PC-9 (cell line): ENCODE data around the gene HECTD1. TPM values are rescaled to one million over a fixed set of nuclear protein-coding genes. Genes with fewer than 3 reads are reported as not detected.
"Not testable (repeated sequence)": the region's sequence is repeated elsewhere in the genome, so short reads cannot be mapped to it uniquely, and the experiment has no call there.

Source experiments
- BruUV-seq: library from RNA; stranded (reverse); fragments of 400-500 nt; replicated peaks from 2 replicates; lab custom pipeline; 2021; lab: Mats Ljungman, UMichigan
- CTCF ChIA-PET: fragments of 300-600 bp; sonication (Branson Sonifier 250); formaldehyde crosslinking; loops from one replicate; lab custom pipeline; 2022; ENCODE audit warnings: antibody characterized with exemption; lab: Charles Lee
- POLR2A ChIA-PET: fragments of 300-600 bp; sonication (Branson Sonifier 250); formaldehyde crosslinking; loops from one replicate; lab custom pipeline; 2022; ENCODE audit warnings: antibody characterized with exemption; ENCODE audit not compliant: unreplicated experiment; lab: Charles Lee
- DNase-seq, 2 experiments: peaks; one replicate each; pipeline versions ENCODE4 v3.0.0 to v3.0.0-alpha.2; 2015 to 2022; ENCODE audit warnings: mixed read lengths in 1 of 2
- H2AFZ ChIP-seq: fragments of 200-600 bp; sonication (generic); 2 replicates; pipeline ENCODE4 v1.8.1; 2017; ENCODE audit warnings: antibody characterized with exemption
- H3F3A ChIP-seq: fragments of 200-600 bp; sonication (generic); 2 replicates; pipeline ENCODE4 v1.8.1; 2017; ENCODE audit warnings: antibody characterized with exemption, mild to moderate bottlenecking, low read depth; ENCODE audit not compliant: insufficient read depth
- H3K27ac ChIP-seq: fragments of 200-600 bp; sonication (generic); 2 replicates; pipeline ENCODE4 v1.6.1; 2016; ENCODE audit warnings: mixed run types
- H3K27me3 ChIP-seq: fragments of 200-600 bp; sonication (generic); 2 replicates; pipeline ENCODE4 v1.6.1; 2016; ENCODE audit warnings: low read depth, mixed run types; ENCODE audit not compliant: insufficient read depth
- H3K36me3 ChIP-seq: fragments of 200-600 bp; sonication (generic); 2 replicates; pipeline ENCODE4 v1.6.1; 2016; ENCODE audit warnings: low read depth, mixed run types
- H3K4me1 ChIP-seq: fragments of 200-600 bp; sonication (generic); replicated peaks from 2 replicates; pipeline ENCODE4 v1.6.1; 2016; ENCODE audit warnings: mixed run types; ENCODE audit not compliant: insufficient read depth
- H3K4me2 ChIP-seq: fragments of 200-600 bp; sonication (generic); 2 replicates; pipeline ENCODE4 v1.6.1; 2017; ENCODE audit warnings: mixed run types
- H3K4me3 ChIP-seq: fragments of 200-600 bp; sonication (generic); 2 replicates; pipeline ENCODE4 v1.6.1; 2016; ENCODE audit warnings: mixed run types
- H3K79me2 ChIP-seq: fragments of 200-600 bp; sonication (generic); 2 replicates; pipeline ENCODE4 v1.6.1; 2017; ENCODE audit warnings: low read depth, mixed run types
- H3K9me2 ChIP-seq: fragments of 200-600 bp; sonication (generic); 2 replicates; pipeline ENCODE4 v1.8.1; 2017; ENCODE audit warnings: mild to moderate bottlenecking; ENCODE audit not compliant: insufficient read depth
- H3K9me3 ChIP-seq: fragments of 200-600 bp; sonication (generic); 2 replicates; pipeline ENCODE4 v1.8.1; 2016; ENCODE audit warnings: low read depth; ENCODE audit not compliant: insufficient read depth
- H4K20me1 ChIP-seq: fragments of 200-600 bp; sonication (generic); 2 replicates; pipeline ENCODE4 v1.8.1; 2017; ENCODE audit not compliant: insufficient read depth
- EZH2 ChIP-seq: fragments of 200-600 bp; sonication (generic); IDR thresholded peaks from 2 replicates; pipeline ENCODE4 v1.8.0; 2017; ENCODE audit warnings: antibody characterized with exemption, low read depth
- intact Hi-C: fragments of 100-400 bp; cut with micrococcal nuclease; formaldehyde crosslinking; loops from one replicate; pipeline ENCODE4 v1.10.0; 2022; ENCODE audit not compliant: unreplicated experiment
- total RNA-seq: library from RNA; stranded (reverse); gene quantifications from 2 replicates; pipeline ENCODE4 v1.2.3, GENCODE V29; 2021
- TF ChIP-seq, protein P1 (sequence below): fragments of 200-600 bp; sonication (generic); conservative IDR thresholded peaks from 2 replicates; pipeline ENCODE4 v1.6.1; 2017; ENCODE audit warnings: mixed run types, antibody characterized with exemption, mild to moderate bottlenecking, moderate library complexity

HECTD1 gene
- total RNA-seq, 1 experiment from 2014 or later, result 93.9 TPM

DNA sequence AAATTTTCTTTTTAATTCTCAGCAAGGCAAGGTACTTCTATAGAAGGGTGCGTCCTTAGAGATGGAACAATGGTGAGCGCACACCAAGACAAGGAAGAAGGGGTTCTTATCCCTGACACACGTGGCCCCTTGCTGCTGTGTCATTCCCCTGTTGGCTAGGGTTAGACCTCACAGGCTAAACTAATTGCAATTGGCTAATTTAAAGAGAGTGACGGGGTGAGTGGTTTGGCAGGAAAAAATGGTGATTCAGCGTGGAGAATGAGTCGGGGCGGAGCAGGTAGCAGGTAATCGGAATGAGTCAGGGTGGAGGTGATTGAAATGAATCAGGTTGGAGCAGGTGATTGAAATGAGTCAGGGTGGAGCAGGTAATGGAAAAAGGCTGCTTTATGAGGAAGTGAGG, 36.3 kb upstream of the HECTD1 start:
- no TSS peak for BruUV-seq
- POLR2A ChIA-PET, result interaction anchor here (0.6 kb wide), 1 partner anchor 78 kb away, joined by 12 read pairs; no protein-coding TSS in a partner anchor
- no peaks in the 10 kb centered on the region for H3K9me2 ChIP-seq
- CTCF ChIA-PET, result no interaction called here
- intact Hi-C loops, result loop anchor here (2.0 kb wide), 1 partner anchor 19 kb away; no protein-coding TSS in a partner anchor
- H3K4me1 ChIP-seq, result peaks cover 18% of the 10 kb centered on the region
- TF ChIP-seq, protein P1, sequence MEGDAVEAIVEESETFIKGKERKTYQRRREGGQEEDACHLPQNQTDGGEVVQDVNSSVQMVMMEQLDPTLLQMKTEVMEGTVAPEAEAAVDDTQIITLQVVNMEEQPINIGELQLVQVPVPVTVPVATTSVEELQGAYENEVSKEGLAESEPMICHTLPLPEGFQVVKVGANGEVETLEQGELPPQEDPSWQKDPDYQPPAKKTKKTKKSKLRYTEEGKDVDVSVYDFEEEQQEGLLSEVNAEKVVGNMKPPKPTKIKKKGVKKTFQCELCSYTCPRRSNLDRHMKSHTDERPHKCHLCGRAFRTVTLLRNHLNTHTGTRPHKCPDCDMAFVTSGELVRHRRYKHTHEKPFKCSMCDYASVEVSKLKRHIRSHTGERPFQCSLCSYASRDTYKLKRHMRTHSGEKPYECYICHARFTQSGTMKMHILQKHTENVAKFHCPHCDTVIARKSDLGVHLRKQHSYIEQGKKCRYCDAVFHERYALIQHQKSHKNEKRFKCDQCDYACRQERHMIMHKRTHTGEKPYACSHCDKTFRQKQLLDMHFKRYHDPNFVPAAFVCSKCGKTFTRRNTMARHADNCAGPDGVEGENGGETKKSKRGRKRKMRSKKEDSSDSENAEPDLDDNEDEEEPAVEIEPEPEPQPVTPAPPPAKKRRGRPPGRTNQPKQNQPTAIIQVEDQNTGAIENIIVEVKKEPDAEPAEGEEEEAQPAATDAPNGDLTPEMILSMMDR, result no peak
- no peak for TF ChIP-seq EZH2
- H2AFZ ChIP-seq, result peak overlapping the region; percentile 89; the same call in 1 of the 2 replicates
- peaks cover 8% of the 10 kb centered on the region; the same call in 1 of the 2 replicates for H3F3A ChIP-seq
- H3K4me2 ChIP-seq, result peak overlapping the region; percentile 66
- H3K79me2 ChIP-seq, result no peaks in the 10 kb centered on the region
- H4K20me1 ChIP-seq, result no peaks in the 10 kb centered on the region
- DNase-seq, result peak; percentile 75 to 94
- no peaks in the 10 kb centered on the region for H3K36me3 ChIP-seq
- no peaks in the 10 kb centered on the region for H3K9me3 ChIP-seq
- no peaks in the 10 kb centered on the region for H3K27me3 ChIP-seq
- H3K27ac ChIP-seq, result peak overlapping the region; percentile 97
- peak overlapping the region; percentile 31; the same call in 1 of the 2 replicates for H3K4me3 ChIP-seq

DNA sequence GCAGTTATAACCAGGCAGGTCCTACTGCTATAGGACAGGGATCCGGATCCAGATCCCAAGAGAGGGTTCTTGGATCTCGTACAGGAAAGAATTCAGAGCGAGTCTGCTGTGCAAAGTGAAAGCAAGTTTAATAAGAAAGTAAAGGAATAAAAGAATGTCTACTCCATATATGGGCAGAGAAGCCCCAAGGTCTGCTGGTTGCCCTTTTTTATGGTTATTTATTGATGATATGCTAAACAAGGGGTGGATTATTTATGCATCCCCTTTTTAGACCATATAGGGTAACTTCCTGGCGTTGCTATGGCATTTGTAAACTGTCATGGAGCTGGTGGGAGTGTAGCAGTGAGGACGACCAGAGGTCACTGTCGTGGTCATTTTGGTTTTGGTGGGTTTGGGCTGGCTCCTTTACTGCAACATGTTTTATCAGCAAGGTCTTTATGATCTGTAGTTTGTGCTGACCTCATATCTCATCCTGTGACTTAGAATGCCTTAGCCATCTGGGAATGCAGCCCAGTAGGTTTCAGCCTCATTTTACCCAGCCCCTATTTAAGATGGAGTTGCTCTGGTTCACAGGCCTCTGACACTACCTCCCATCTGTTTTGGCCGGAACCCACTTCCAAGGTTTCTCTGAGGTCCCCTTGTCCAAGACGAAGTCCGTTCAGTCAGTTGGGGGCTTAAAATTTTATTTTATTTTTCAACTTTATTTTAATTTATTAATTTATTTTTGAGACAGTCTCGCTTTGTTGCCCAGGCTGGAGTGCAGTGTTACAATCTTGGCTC, 34.8 kb upstream of the HECTD1 start:
- BruUV-seq, CTCF ChIA-PET, H3F3A ChIP-seq: not testable (repeated sequence)

DNA sequence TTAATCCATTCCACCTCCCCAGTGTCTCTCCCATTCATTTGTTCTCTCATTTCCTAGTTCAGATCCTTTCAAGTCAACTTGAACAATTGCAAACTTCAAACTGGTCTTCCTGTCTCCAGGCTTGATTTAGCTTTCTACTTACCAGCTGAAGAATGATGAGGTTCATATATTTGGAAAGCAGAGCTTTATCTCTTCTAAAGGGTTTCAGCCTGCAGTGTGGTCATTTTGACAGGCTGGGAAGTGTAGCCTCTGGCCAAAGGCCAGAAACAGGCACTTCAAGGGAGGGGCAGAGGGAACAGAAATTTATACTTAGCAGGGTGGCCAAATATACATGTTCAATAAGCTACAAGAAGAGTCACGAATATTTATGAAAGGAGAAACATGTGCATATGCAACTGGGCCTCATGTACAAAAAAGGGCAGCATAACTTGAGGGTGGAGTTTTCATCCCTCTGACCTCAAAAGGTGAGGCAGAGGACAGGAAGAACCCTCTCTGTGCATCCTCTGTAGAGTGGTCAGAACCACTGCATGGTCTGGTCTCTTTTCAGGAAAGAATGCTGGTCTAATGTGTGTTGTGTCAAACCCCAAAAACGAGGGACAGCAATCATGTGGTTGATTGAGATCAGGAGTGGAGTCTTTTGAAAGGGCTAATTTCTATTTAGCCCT, 34.0 kb upstream of the HECTD1 start:
- no peak for TF ChIP-seq EZH2
- TF ChIP-seq, protein P1, result no peak
- Histone ChIP-seq H3F3A (peaks cover 8% of the 10 kb centered on the region; the same call in 1 of the 2 replicates), H2AFZ (no peak overlapping the region), H3K4me1 (peaks cover 18% of the 10 kb centered on the region), H3K79me2 (no peaks in the 10 kb centered on the region), H3K27ac (no peak overlapping the region), H3K4me3 (no peak overlapping the region), H3K9me2 (no peaks in the 10 kb centered on the region), H3K36me3 (no peaks in the 10 kb centered on the region), H4K20me1 (no peaks in the 10 kb centered on the region), H3K9me3 (no peaks in the 10 kb centered on the region), H3K27me3 (no peaks in the 10 kb centered on the region), H3K4me2 (no peak overlapping the region)
- CTCF ChIA-PET, result no interaction called here
- no TSS peak for BruUV-seq
- intact Hi-C loops, result no loop called here
- DNase-seq, result peak in 1 of 2 experiments; percentile 11
- POLR2A ChIA-PET, result no interaction called here

More for the DNA sequence above, 34.8 kb upstream of the HECTD1 start:
- H3K4me2 ChIP-seq, H3K36me3 ChIP-seq, intact Hi-C loops, H3K4me3 ChIP-seq, POLR2A ChIA-PET, H2AFZ ChIP-seq, H3K27me3 ChIP-seq, H4K20me1 ChIP-seq, H3K9me3 ChIP-seq, DNase-seq, H3K27ac ChIP-seq, H3K9me2 ChIP-seq, H3K79me2 ChIP-seq: not testable (repeated sequence)
- peaks cover 18% of the 10 kb centered on the region for H3K4me1 ChIP-seq
